H9 (cell line): ENCODE results near the gene APOL6. TPM values are rescaled to one million over a fixed set of nuclear protein-coding genes. Genes with fewer than 3 reads are reported as not detected.
"Not testable (repeated sequence)": the region's sequence is repeated elsewhere in the genome, so short reads cannot be mapped to it uniquely, and the experiment has no call there.

Experiments
- DNase-seq: peaks from one replicate; pipeline ENCODE4 v3.0.0-alpha.2; 2017
- H2AFZ ChIP-seq: one replicate; pipeline ENCODE4 v1.6.1; 2013; ENCODE audit warnings: mild to moderate bottlenecking, low read length, control low read depth, moderate library complexity
- H2AK5ac ChIP-seq: 2 replicates; pipeline ENCODE4 v1.6.1; 2013; ENCODE audit warnings: low read length, control low read depth, mixed read lengths; ENCODE audit not compliant: insufficient read length
- H2BK120ac ChIP-seq: one replicate; pipeline ENCODE4 v1.6.1; 2013; ENCODE audit warnings: low read depth, mild to moderate bottlenecking, low read length, control low read depth, inconsistent platforms; ENCODE audit not compliant: poor library complexity, severe bottlenecking
- H2BK12ac ChIP-seq: 2 replicates; pipeline ENCODE4 v1.6.1; 2013; ENCODE audit warnings: low read length, control low read depth, mixed read lengths, low read depth; ENCODE audit not compliant: insufficient read length
- H2BK15ac ChIP-seq: 2 replicates; pipeline ENCODE4 v1.6.1; 2013; ENCODE audit warnings: low read depth, low read length, control low read depth
- H2BK20ac ChIP-seq: one replicate; pipeline ENCODE4 v1.6.1; 2013; ENCODE audit warnings: low read depth, mild to moderate bottlenecking, low read length, control low read depth, inconsistent platforms; ENCODE audit not compliant: poor library complexity, severe bottlenecking
- H2BK5ac ChIP-seq: 2 replicates; pipeline ENCODE4 v1.6.1; 2013; ENCODE audit warnings: low read length, control low read depth, mixed read lengths; ENCODE audit not compliant: insufficient read length
- H3K14ac ChIP-seq: 2 replicates; pipeline ENCODE4 v1.6.1; 2013; ENCODE audit warnings: low read length, control low read depth; ENCODE audit not compliant: insufficient read depth
- H3K18ac ChIP-seq: 2 replicates; pipeline ENCODE4 v1.6.1; 2013; ENCODE audit warnings: low read depth, mild to moderate bottlenecking, mixed read lengths, low read length, control low read depth; ENCODE audit not compliant: insufficient read length
- H3K23ac ChIP-seq: 2 replicates; pipeline ENCODE4 v1.6.1; 2013; ENCODE audit warnings: low read length, control low read depth, mixed read lengths, low read depth; ENCODE audit not compliant: insufficient read length
- H3K23me2 ChIP-seq: 2 replicates; pipeline ENCODE4 v1.6.1; 2013; ENCODE audit warnings: low read depth, mild to moderate bottlenecking, mixed read lengths, low read length, control low read depth; ENCODE audit not compliant: insufficient read length, poor library complexity, severe bottlenecking
- H3K27ac ChIP-seq: 2 replicates; pipeline ENCODE4 v1.5.1; 2013; ENCODE audit warnings: low read length, control low read depth, mixed read lengths, low read depth; ENCODE audit not compliant: insufficient read length
- H3K27me3 ChIP-seq: 2 replicates; pipeline ENCODE4 v1.6.1; 2013; ENCODE audit warnings: low read length, control low read depth, inconsistent platforms; ENCODE audit not compliant: insufficient read depth
- H3K4ac ChIP-seq: 2 replicates; pipeline ENCODE4 v1.6.1; 2013; ENCODE audit warnings: low read depth, mild to moderate bottlenecking, control low read depth, inconsistent platforms, low read length, moderate library complexity
- H3K4me1 ChIP-seq: 2 replicates; pipeline ENCODE4 v1.6.1; 2013; ENCODE audit warnings: low read length, control low read depth, inconsistent platforms; ENCODE audit not compliant: insufficient read depth
- H3K4me2 ChIP-seq: 2 replicates; pipeline ENCODE4 v1.6.1; 2013; ENCODE audit warnings: low read length, control low read depth, mixed read lengths; ENCODE audit not compliant: insufficient read length, insufficient read depth
- H3K56ac ChIP-seq: 2 replicates; pipeline ENCODE4 v1.6.1; 2013; ENCODE audit warnings: low read depth, mild to moderate bottlenecking, mixed read lengths, low read length, control low read depth; ENCODE audit not compliant: insufficient read length
- H3K79me1 ChIP-seq: 2 replicates; pipeline ENCODE4 v1.6.1; 2013; ENCODE audit warnings: low read depth, mild to moderate bottlenecking, moderate library complexity, low read length, control low read depth, inconsistent platforms; ENCODE audit not compliant: insufficient read depth, poor library complexity, severe bottlenecking
- H3K79me2 ChIP-seq: 2 replicates; pipeline ENCODE4 v1.6.1; 2013; ENCODE audit warnings: low read length, control low read depth, inconsistent platforms; ENCODE audit not compliant: insufficient read depth
- H3K9ac ChIP-seq: 2 replicates; pipeline ENCODE4 v1.6.1; 2013; ENCODE audit warnings: low read length, control low read depth, mixed read lengths; ENCODE audit not compliant: insufficient read length; ENCODE audit errors: extremely low read depth
- H3K9me3 ChIP-seq: one replicate; pipeline ENCODE4 v1.6.1; 2013; ENCODE audit warnings: low read depth, low read length, inconsistent platforms; ENCODE audit not compliant: control insufficient read depth
- H3T11ph ChIP-seq: one replicate; pipeline ENCODE4 v1.6.1; 2013; ENCODE audit warnings: mild to moderate bottlenecking, low read length, control low read depth, inconsistent platforms
- H4K20me1 ChIP-seq: one replicate; pipeline ENCODE4 v1.6.1; 2013; ENCODE audit not compliant: control insufficient read depth, insufficient read length, insufficient read depth
- H4K5ac ChIP-seq: 2 replicates; pipeline ENCODE4 v1.6.1; 2013; ENCODE audit warnings: low read depth, mild to moderate bottlenecking, mixed read lengths, low read length, control low read depth; ENCODE audit not compliant: insufficient read length
- H4K8ac ChIP-seq: replicated peaks from 2 replicates; pipeline ENCODE4 v1.6.1; 2013; ENCODE audit warnings: low read length, control low read depth, mixed read lengths, low read depth; ENCODE audit not compliant: insufficient read length
- H4K91ac ChIP-seq: 2 replicates; pipeline ENCODE4 v1.6.1; 2013; ENCODE audit warnings: low read depth, mild to moderate bottlenecking, moderate library complexity, mixed read lengths, low read length, control low read depth; ENCODE audit not compliant: insufficient read length
- H3K27ac Mint-ChIP-seq, 3 experiments: 2 replicates in 2 of 3; 3 replicates in 1 of 3; pipeline ENCODE4 v1.8.0; 2020 to 2021; ENCODE audit warnings: mixed read lengths in 3 of 3, mild to moderate bottlenecking in 1 of 3, moderate library complexity in 1 of 3
- H3K27me3 Mint-ChIP-seq: 2 replicates; pipeline ENCODE4 v1.8.0; 2021; ENCODE audit warnings: low read depth, mild to moderate bottlenecking, moderate library complexity, mixed read lengths
- H3K36me3 Mint-ChIP-seq, 3 experiments: 2 replicates in 2 of 3; 3 replicates in 1 of 3; pipeline ENCODE4 v1.8.0; 2020 to 2021; ENCODE audit warnings: low read depth in 3 of 3, mixed read lengths in 3 of 3; ENCODE audit not compliant: insufficient read depth in 1 of 3
- H3K4me1 Mint-ChIP-seq, 2 experiments: 2 replicates each; pipeline ENCODE4 v1.8.0; 2020; ENCODE audit warnings: mixed read lengths in 2 of 2
- H3K4me3 Mint-ChIP-seq, 2 experiments: 2 replicates in 1 of 2; 3 replicates in 1 of 2; pipeline ENCODE4 v1.8.0; 2020 to 2021; ENCODE audit warnings: mild to moderate bottlenecking in 2 of 2, mixed read lengths in 2 of 2, moderate library complexity in 1 of 2
- H3K9me3 Mint-ChIP-seq, 2 experiments: 2 replicates in 1 of 2; 3 replicates in 1 of 2; pipeline ENCODE4 v1.8.0; 2020; ENCODE audit warnings: mild to moderate bottlenecking in 2 of 2, mixed read lengths in 2 of 2, moderate library complexity in 1 of 2
- WGBS: extraction: QIAGEN DNeasy Blood & Tissue Kit; methylation state at CpG from one replicate; pipeline ENCODE4 v1.1.7; 2013; ENCODE audit warnings: missing lambda C conversion rate, low lambda C conversion rate, mixed read lengths; ENCODE audit not compliant: insufficient read length; ENCODE audit errors: extremely low coverage; 5-methylcytosine and 5-hydroxymethylcytosine counted together
- total RNA-seq: library from RNA; stranded (reverse); gene quantifications from 2 replicates; pipeline ENCODE4 v1.2.1, GENCODE V29; 2021
- TF ChIP-seq, protein P1 (sequence below): fragments of 200-600 bp; sonication (generic); conservative IDR thresholded peaks from 3 replicates; pipeline ENCODE4 v1.8.0; 2021; ENCODE audit warnings: antibody characterized with exemption, mild to moderate bottlenecking

APOL6 gene
- total RNA-seq, 1 experiment from 2014 or later: 0.07 TPM

- H3K27ac Mint-ChIP-seq: no peak overlapping the region
- Histone ChIP-seq H2AFZ (no peak overlapping the region), H3K56ac (no peak overlapping the region), H4K8ac (no peak overlapping the region), H4K91ac (no peak overlapping the region), H2BK12ac (no peak overlapping the region), H4K20me1 (no peaks in the 10 kb centered on the region), H3T11ph (no peak overlapping the region), H3K4me2 (no peak overlapping the region), H2AK5ac (no peak overlapping the region), H2BK120ac (no peak overlapping the region), H3K4me1 (no peaks in the 10 kb centered on the region), H2BK15ac (no peak overlapping the region), H3K79me1 (no peaks in the 10 kb centered on the region), H3K4ac (no peak overlapping the region), H4K5ac (no peak overlapping the region), H3K23me2 (no peaks in the 10 kb centered on the region), H3K23ac (no peak overlapping the region), H3K18ac (no peak overlapping the region), H2BK20ac (no peak overlapping the region), H3K27me3 (no peaks in the 10 kb centered on the region), H3K9me3 (no peaks in the 10 kb centered on the region), H3K14ac (no peak overlapping the region), H3K9ac (no peak overlapping the region), H3K27ac (no peak overlapping the region), H2BK5ac (no peak overlapping the region), H3K79me2 (no peaks in the 10 kb centered on the region)
- peaks cover 20 to 22% of the 10 kb centered on the region in 2 experiments for H3K4me1 Mint-ChIP-seq
- peaks cover 34 to 39% of the 10 kb centered on the region in 2 experiments for H3K9me3 Mint-ChIP-seq
- TF ChIP-seq, protein P1, sequence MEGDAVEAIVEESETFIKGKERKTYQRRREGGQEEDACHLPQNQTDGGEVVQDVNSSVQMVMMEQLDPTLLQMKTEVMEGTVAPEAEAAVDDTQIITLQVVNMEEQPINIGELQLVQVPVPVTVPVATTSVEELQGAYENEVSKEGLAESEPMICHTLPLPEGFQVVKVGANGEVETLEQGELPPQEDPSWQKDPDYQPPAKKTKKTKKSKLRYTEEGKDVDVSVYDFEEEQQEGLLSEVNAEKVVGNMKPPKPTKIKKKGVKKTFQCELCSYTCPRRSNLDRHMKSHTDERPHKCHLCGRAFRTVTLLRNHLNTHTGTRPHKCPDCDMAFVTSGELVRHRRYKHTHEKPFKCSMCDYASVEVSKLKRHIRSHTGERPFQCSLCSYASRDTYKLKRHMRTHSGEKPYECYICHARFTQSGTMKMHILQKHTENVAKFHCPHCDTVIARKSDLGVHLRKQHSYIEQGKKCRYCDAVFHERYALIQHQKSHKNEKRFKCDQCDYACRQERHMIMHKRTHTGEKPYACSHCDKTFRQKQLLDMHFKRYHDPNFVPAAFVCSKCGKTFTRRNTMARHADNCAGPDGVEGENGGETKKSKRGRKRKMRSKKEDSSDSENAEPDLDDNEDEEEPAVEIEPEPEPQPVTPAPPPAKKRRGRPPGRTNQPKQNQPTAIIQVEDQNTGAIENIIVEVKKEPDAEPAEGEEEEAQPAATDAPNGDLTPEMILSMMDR: no peak
- no CpG with 5 or more reads among the region's 2 CpGs for WGBS
- no peak for DNase-seq
- H3K27me3 Mint-ChIP-seq: peaks cover 3% of the 10 kb centered on the region; the same call in 1 of the 2 replicates
- H3K36me3 Mint-ChIP-seq: peaks cover 13 to 37% (median 19%) of the 10 kb centered on the region in 3 experiments; a peak in 6 of 7 replicates
- H3K4me3 Mint-ChIP-seq: no peak overlapping the region
These were observed 30.6 kb downstream of the APOL6 start for GRCh38 chr22:35678836-35679235.

DNA sequence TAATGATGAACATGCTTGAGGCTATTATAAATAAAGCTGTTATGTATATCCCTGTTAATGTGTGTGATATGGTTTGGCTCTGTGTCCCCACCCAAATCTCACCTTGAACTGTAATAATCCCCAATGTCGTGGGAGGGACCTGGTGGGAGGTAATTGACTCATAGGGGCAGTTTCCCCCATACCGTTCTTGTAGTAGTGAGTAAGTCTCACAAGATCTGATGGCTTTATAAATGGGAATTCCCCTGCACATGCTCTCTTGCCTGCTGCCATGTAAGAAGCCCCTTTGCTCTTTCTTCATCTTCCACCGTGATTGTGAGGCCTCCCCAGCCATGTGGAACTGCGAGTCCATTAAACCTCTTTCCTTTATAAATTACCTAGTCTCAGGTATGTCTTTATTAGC is 31.2 kb downstream of the APOL6 start:
- not testable (repeated sequence) for H3K27ac ChIP-seq, H3K23me2 ChIP-seq, H2AFZ ChIP-seq, H2BK120ac ChIP-seq, H3K79me2 ChIP-seq, H3K56ac ChIP-seq, H2BK12ac ChIP-seq, H3K27ac Mint-ChIP-seq, H2BK5ac ChIP-seq, H4K5ac ChIP-seq, H2BK20ac ChIP-seq, H3T11ph ChIP-seq, H3K4me1 ChIP-seq, H3K4me2 ChIP-seq, H3K4ac ChIP-seq, H3K14ac ChIP-seq, H2BK15ac ChIP-seq, H3K4me3 Mint-ChIP-seq, H4K91ac ChIP-seq, H3K23ac ChIP-seq, H3K79me1 ChIP-seq, H3K27me3 Mint-ChIP-seq, H3K18ac ChIP-seq, H3K27me3 ChIP-seq, H4K8ac ChIP-seq, H3K9ac ChIP-seq, H2AK5ac ChIP-seq, DNase-seq, H3K9me3 ChIP-seq, H4K20me1 ChIP-seq
- WGBS: no CpG with 5 or more reads among the region's 4 CpGs
- peaks cover 10 to 37% (median 18%) of the 10 kb centered on the region in 3 experiments; a peak in 6 of 7 replicates for H3K36me3 Mint-ChIP-seq
- H3K9me3 Mint-ChIP-seq: peaks cover 31 to 39% of the 10 kb centered on the region in 2 experiments
- peaks cover 16 to 18% of the 10 kb centered on the region in 2 experiments for H3K4me1 Mint-ChIP-seq
